A549 (cell line): ENCODE results near the gene HGFAC. TPM values are rescaled to one million over a fixed set of nuclear protein-coding genes. Genes with fewer than 3 reads are reported as not detected.

ENCODE experiments used
- ATAC-seq, 2 experiments: fragments of 200-7000 bp in 1 of 2; fragments of >200 bp in 1 of 2; cut with Nextera tagmentation in 1 of 2; cut with Tn5 transposase in 1 of 2; 3 replicates each; pipeline versions ENCODE4 v1.8.0 to v1.9.1; 2018 to 2020; ENCODE audit warnings: mild to moderate bottlenecking in 1 of 2, moderate library complexity in 1 of 2
- CTCF ChIA-PET: fragments of 300-600 bp; sonication (Branson Sonifier 250); formaldehyde crosslinking; extraction: SDS; loops from one replicate; lab custom pipeline; 2021; ENCODE audit warnings: antibody characterized with exemption, inconsistent platforms; lab: Yijun Ruan, JAX
- POLR2A ChIA-PET: fragments of 350-600 bp; formaldehyde crosslinking; extraction: SDS; loops from one replicate; lab custom pipeline; 2021; ENCODE audit warnings: antibody characterized with exemption, inconsistent platforms; lab: Yijun Ruan, JAX
- DNase-seq, 2 experiments: peaks; one replicate each; pipeline versions ENCODE4 v3.0.0 to v3.0.0-alpha.2; 2011 to 2016; ENCODE audit warnings: low read depth in 1 of 2, low spot score in 1 of 2
- FAIRE-seq: peaks from 2 replicates; lab custom pipeline; 2011; peaks lifted over from hg19 to GRCh38; lab: Jason Lieb, UNC
- H3K27ac ChIP-seq, 2 experiments: fragments of >200 bp; sonication (Bioruptor Twin); formaldehyde crosslinking; 3 replicates each; pipeline ENCODE4 v1.5.1; 2016 to 2017
- H3K4me1 ChIP-seq: fragments of >200 bp; sonication (Bioruptor Twin); formaldehyde crosslinking; 3 replicates; pipeline ENCODE4 v1.6.1; 2016
- H3K4me2 ChIP-seq: fragments of >200 bp; sonication (Bioruptor Twin); formaldehyde crosslinking; 3 replicates; pipeline ENCODE4 v1.6.1; 2016
- H3K4me3 ChIP-seq: fragments of >200 bp; sonication (Bioruptor Twin); formaldehyde crosslinking; 3 replicates; pipeline ENCODE4 v1.5.1; 2016
- H3K9me3 ChIP-seq: fragments of >200 bp; sonication (Bioruptor Twin); formaldehyde crosslinking; 3 replicates; pipeline ENCODE4 v1.6.1; 2016
- CBX2 ChIP-seq: fragments of 200-600 bp; sonication (generic); IDR thresholded peaks from 2 replicates; pipeline ENCODE4 v1.6.1; 2016; ENCODE audit warnings: low read depth, mild to moderate bottlenecking, borderline replicate concordance
- EHF ChIP-seq: fragments of 250-450 bp; sonication (Bioruptor Pico); IDR thresholded peaks from 2 replicates; pipeline ENCODE4 v1.5.0; 2020; ENCODE audit warnings: mild to moderate bottlenecking
- FOSB ChIP-seq: fragments of 250-450 bp; sonication (Bioruptor Pico); IDR thresholded peaks from 2 replicates; pipeline ENCODE4 v1.5.0; 2020; ENCODE audit warnings: mild to moderate bottlenecking, moderate library complexity
- FOSL2 ChIP-seq, 2 experiments: fragments of 450-650 bp in 1 of 2; fragments of >200 bp in 1 of 2; sonication (Bioruptor Twin) in 1 of 2; formaldehyde crosslinking; IDR thresholded peaks; 2 replicates each; pipeline versions ENCODE4 v1.5.0 to v1.6.1; 2016 to 2020; ENCODE audit warnings: mild to moderate bottlenecking in 1 of 2, moderate library complexity in 1 of 2
- HOXA7 ChIP-seq: fragments of 250-450 bp; sonication (Bioruptor Pico); IDR thresholded peaks from 2 replicates; pipeline ENCODE4 v1.5.0; 2020; ENCODE audit warnings: mild to moderate bottlenecking, moderate library complexity
- HOXB13 ChIP-seq: fragments of 250-450 bp; sonication (Bioruptor Pico); IDR thresholded peaks from 2 replicates; pipeline ENCODE4 v1.5.0; 2020; ENCODE audit warnings: low read depth, mild to moderate bottlenecking, moderate library complexity
- HOXB5 ChIP-seq: fragments of 250-450 bp; sonication (Bioruptor Pico); IDR thresholded peaks from 2 replicates; pipeline ENCODE4 v1.5.0; 2020; ENCODE audit warnings: mild to moderate bottlenecking, moderate library complexity
- KDM1A ChIP-seq: fragments of 200-600 bp; sonication (generic); IDR thresholded peaks from 2 replicates; pipeline ENCODE4 v1.6.1; 2016; ENCODE audit warnings: low read depth, mild to moderate bottlenecking
- NFE2L2 ChIP-seq: fragments of 150-350 bp; conservative IDR thresholded peaks from 2 replicates; pipeline ENCODE4 v1.6.1; 2014; ENCODE audit warnings: low read length
- RAD21 ChIP-seq, 2 experiments: fragments of >200 bp in 1 of 2; sonication (Bioruptor Twin) in 1 of 2; formaldehyde crosslinking in 1 of 2; IDR thresholded peaks in 1 of 2; conservative IDR thresholded peaks in 1 of 2; 2 replicates in 1 of 2; 3 replicates in 1 of 2; pipeline ENCODE4 v1.6.1; 2012 to 2018; ENCODE audit warnings: inconsistent platforms in 1 of 2
- SMC3 ChIP-seq: fragments of >200 bp; sonication (Bioruptor Twin); formaldehyde crosslinking; IDR thresholded peaks from 3 replicates; pipeline ENCODE4 v1.6.1; 2018; ENCODE audit warnings: inconsistent platforms
- TFCP2L1 ChIP-seq: fragments of 250-450 bp; sonication (Bioruptor Pico); IDR thresholded peaks from 2 replicates; pipeline ENCODE4 v1.5.0; 2021; ENCODE audit warnings: mild to moderate bottlenecking
- USF2 ChIP-seq: fragments of 450-650 bp; IDR thresholded peaks from 2 replicates; pipeline ENCODE4 v1.6.1; 2014; ENCODE audit warnings: antibody characterized with exemption
- ZC3H11A ChIP-seq: fragments of 450-650 bp; IDR thresholded peaks from 2 replicates; pipeline ENCODE4 v1.6.1; 2014; ENCODE audit warnings: antibody characterized with exemption, mild to moderate bottlenecking
- ZNF302 ChIP-seq: fragments of 250-450 bp; sonication (Bioruptor Pico); IDR thresholded peaks from 2 replicates; pipeline ENCODE4 v1.9.0; 2021; ENCODE audit warnings: inconsistent platforms, mild to moderate bottlenecking, moderate library complexity
- WGBS: methylation state at CpG from one replicate; pipeline ENCODE4 v1.1.6; 2017; ENCODE audit errors: missing lambda C conversion rate; 5-methylcytosine and 5-hydroxymethylcytosine counted together
- polyA plus RNA-seq, 4 experiments: library from polyadenylated mRNA; depleted of rRNA in 3 of 4; stranded (reverse); fragments of >200 nt; fragmentation: RNase III in 1 of 4; extraction: RNeasy Plus Mini Kit Qiagen cat#74134 plus additional on column Dnase treatment in 1 of 4; gene quantifications; 2 replicates in 3 of 4; 3 replicates in 1 of 4; pipeline ENCODE4 v1.2.3, GENCODE V29; 2011 to 2017
- TF ChIP-seq, protein P1 (sequence below): fragments of 250-450 bp; sonication (Bioruptor Pico); IDR thresholded peaks from 2 replicates; pipeline ENCODE4 v1.5.0; 2021; ENCODE audit warnings: mild to moderate bottlenecking, moderate library complexity, borderline replicate concordance
- TF ChIP-seq, protein P2 (sequence below): fragments of >200 bp; sonication (Bioruptor Twin); formaldehyde crosslinking; IDR thresholded peaks from 3 replicates; pipeline ENCODE4 v1.6.1; 2016
- TF ChIP-seq, protein P3 (sequence below): fragments of 200-600 bp; sonication (generic); IDR thresholded peaks from 2 replicates; pipeline ENCODE4 v1.6.1; 2016; ENCODE audit warnings: antibody characterized with exemption, mild to moderate bottlenecking, moderate library complexity
- TF ChIP-seq, protein P4 (sequence below): IDR thresholded peaks from 2 replicates; pipeline ENCODE4 v1.6.1; 2012
- TF ChIP-seq, protein P5 (sequence below): fragments of 250-450 bp; sonication (Bioruptor Pico); IDR thresholded peaks from 2 replicates; pipeline ENCODE4 v1.5.0; 2020; ENCODE audit warnings: low read depth, mild to moderate bottlenecking, moderate library complexity

HGFAC gene
- polyA plus RNA-seq, 2 of the 4 experiments (the other 2 are of a cell fraction) = 0.25 TPM; not detected in 1

GRCh38 chr4:3445829-3446545 is 4.2 kb downstream of the HGFAC start:
- Histone ChIP-seq H3K4me1 (0 out of 3 replicates have a peak, but pooled peaks cover 3% of the 10 kb centered on the region), H3K4me2 (no peak overlapping the region), H3K4me3 (no peak overlapping the region), H3K9me3 (no peaks in the 10 kb centered on the region), H3K27ac (no peak overlapping the region)
- POLR2A ChIA-PET = no interaction called here
- WGBS = no CpG with 5 or more reads among the region's 34 CpGs
- ATAC-seq (no peak), FAIRE-seq (no peak), DNase-seq (no peak)
- TF ChIP-seq EHF (no peak), RAD21 (conservative IDR thresholded peaks at IDR 0.05 in 1 of 2, IDR thresholded peaks at IDR 0.05 in 1 of 2) (no peak), ZNF302 (CRISPR knock-in tag) (no peak), SMC3 (no peak), TFCP2L1 (no peak), HOXA7 (CRISPR knock-in tag) (no peak), FOSL2 (IDR thresholded peaks at IDR 0.05) (no peak), FOSL2 (CRISPR knock-in tag; IDR thresholded peaks at IDR 0.05) (no peak), FOSB (CRISPR knock-in tag) (no peak), USF2 (no peak), NFE2L2 (no peak), CBX2 (no peak), HOXB5 (no peak), HOXB13 (CRISPR knock-in tag) (no peak), KDM1A (no peak), ZC3H11A (no peak)
- TF ChIP-seq, protein P1, sequence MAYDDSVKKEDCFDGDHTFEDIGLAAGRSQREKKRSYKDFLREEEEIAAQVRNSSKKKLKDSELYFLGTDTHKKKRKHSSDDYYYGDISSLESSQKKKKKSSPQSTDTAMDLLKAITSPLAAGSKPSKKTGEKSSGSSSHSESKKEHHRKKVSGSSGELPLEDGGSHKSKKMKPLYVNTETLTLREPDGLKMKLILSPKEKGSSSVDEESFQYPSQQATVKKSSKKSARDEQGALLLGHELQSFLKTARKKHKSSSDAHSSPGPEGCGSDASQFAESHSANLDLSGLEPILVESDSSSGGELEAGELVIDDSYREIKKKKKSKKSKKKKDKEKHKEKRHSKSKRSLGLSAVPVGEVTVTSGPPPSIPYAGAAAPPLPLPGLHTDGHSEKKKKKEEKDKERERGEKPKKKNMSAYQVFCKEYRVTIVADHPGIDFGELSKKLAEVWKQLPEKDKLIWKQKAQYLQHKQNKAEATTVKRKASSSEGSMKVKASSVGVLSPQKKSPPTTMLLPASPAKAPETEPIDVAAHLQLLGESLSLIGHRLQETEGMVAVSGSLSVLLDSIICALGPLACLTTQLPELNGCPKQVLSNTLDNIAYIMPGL (CRISPR knock-in tag) = no peak
- TF ChIP-seq, protein P2, sequence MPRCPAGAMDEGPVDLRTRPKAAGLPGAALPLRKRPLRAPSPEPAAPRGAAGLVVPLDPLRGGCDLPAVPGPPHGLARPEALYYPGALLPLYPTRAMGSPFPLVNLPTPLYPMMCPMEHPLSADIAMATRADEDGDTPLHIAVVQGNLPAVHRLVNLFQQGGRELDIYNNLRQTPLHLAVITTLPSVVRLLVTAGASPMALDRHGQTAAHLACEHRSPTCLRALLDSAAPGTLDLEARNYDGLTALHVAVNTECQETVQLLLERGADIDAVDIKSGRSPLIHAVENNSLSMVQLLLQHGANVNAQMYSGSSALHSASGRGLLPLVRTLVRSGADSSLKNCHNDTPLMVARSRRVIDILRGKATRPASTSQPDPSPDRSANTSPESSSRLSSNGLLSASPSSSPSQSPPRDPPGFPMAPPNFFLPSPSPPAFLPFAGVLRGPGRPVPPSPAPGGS = no peak
- TF ChIP-seq, protein P3, sequence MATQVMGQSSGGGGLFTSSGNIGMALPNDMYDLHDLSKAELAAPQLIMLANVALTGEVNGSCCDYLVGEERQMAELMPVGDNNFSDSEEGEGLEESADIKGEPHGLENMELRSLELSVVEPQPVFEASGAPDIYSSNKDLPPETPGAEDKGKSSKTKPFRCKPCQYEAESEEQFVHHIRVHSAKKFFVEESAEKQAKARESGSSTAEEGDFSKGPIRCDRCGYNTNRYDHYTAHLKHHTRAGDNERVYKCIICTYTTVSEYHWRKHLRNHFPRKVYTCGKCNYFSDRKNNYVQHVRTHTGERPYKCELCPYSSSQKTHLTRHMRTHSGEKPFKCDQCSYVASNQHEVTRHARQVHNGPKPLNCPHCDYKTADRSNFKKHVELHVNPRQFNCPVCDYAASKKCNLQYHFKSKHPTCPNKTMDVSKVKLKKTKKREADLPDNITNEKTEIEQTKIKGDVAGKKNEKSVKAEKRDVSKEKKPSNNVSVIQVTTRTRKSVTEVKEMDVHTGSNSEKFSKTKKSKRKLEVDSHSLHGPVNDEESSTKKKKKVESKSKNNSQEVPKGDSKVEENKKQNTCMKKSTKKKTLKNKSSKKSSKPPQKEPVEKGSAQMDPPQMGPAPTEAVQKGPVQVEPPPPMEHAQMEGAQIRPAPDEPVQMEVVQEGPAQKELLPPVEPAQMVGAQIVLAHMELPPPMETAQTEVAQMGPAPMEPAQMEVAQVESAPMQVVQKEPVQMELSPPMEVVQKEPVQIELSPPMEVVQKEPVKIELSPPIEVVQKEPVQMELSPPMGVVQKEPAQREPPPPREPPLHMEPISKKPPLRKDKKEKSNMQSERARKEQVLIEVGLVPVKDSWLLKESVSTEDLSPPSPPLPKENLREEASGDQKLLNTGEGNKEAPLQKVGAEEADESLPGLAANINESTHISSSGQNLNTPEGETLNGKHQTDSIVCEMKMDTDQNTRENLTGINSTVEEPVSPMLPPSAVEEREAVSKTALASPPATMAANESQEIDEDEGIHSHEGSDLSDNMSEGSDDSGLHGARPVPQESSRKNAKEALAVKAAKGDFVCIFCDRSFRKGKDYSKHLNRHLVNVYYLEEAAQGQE = no peak
- TF ChIP-seq, protein P4, sequence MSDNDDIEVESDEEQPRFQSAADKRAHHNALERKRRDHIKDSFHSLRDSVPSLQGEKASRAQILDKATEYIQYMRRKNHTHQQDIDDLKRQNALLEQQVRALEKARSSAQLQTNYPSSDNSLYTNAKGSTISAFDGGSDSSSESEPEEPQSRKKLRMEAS = no peak
- TF ChIP-seq, protein P5, sequence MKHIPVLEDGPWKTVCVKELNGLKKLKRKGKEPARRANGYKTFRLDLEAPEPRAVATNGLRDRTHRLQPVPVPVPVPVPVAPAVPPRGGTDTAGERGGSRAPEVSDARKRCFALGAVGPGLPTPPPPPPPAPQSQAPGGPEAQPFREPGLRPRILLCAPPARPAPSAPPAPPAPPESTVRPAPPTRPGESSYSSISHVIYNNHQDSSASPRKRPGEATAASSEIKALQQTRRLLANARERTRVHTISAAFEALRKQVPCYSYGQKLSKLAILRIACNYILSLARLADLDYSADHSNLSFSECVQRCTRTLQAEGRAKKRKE = no peak
- CTCF ChIA-PET = interaction anchor here (1.1 to 4.5 kb wide), 3 partner anchors 13 to 253 kb away, joined by 3 to 30 read pairs (median 4); no protein-coding TSS in a partner anchor
